HEK293 (cell line): Measurements from ENCODE around the gene CAMK2D.

Experiments
- ZBTB7A ChIP-seq: fragments of 450-650 bp; formaldehyde crosslinking; IDR thresholded peaks from 2 replicates; pipeline ENCODE4 v1.5.1; 2016; ENCODE audit warnings: low read depth, missing biosample characterization, missing genetic modification characterization
- TF ChIP-seq, protein P1 (sequence below): fragments of 450-650 bp; formaldehyde crosslinking; IDR thresholded peaks from 2 replicates; pipeline ENCODE4 v1.5.1; 2016; ENCODE audit warnings: missing biosample characterization, missing genetic modification characterization

DNA sequence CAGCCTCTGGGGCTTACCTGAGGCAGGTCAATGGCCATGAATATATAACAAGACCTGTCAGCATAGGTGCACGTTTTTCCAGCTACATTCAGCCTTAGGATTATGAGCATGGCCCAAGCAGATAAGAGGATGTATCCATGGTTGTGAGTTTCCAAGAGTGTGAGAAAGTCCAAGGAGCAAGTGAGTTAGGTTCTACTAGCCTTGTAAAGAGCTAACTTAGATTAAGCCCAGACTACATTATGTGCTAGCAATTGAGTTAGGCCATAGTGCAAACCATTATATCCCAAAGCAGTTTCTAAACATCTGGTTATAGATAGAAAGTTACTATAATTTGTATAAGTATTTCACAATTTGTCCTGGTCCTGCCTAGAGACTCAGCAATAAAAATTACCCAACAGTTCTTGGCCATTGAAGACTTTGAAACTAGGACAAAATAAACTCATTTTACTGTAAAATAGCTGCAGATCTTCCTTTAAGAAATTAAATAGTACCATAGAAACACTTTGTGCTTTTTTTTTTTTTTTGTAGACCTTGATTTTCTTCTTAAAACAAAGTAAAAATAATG lies 312.0 kb downstream of the CAMK2D start:
- TF ChIP-seq ZBTB7A (tag by site-specific recombination), result no peak
- TF ChIP-seq, protein P1, sequence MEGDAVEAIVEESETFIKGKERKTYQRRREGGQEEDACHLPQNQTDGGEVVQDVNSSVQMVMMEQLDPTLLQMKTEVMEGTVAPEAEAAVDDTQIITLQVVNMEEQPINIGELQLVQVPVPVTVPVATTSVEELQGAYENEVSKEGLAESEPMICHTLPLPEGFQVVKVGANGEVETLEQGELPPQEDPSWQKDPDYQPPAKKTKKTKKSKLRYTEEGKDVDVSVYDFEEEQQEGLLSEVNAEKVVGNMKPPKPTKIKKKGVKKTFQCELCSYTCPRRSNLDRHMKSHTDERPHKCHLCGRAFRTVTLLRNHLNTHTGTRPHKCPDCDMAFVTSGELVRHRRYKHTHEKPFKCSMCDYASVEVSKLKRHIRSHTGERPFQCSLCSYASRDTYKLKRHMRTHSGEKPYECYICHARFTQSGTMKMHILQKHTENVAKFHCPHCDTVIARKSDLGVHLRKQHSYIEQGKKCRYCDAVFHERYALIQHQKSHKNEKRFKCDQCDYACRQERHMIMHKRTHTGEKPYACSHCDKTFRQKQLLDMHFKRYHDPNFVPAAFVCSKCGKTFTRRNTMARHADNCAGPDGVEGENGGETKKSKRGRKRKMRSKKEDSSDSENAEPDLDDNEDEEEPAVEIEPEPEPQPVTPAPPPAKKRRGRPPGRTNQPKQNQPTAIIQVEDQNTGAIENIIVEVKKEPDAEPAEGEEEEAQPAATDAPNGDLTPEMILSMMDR (tag by site-specific recombination), result no peak
